GM23338 (cell line): Measurements from ENCODE around the gene SPATC1L. TPM values are rescaled to one million over a fixed set of nuclear protein-coding genes. Genes with fewer than 3 reads are reported as not detected.

Experiments
- ATAC-seq: fragments of 200-7000 bp; cut with Tn5 transposase; 3 replicates; pipeline ENCODE4 v1.9.1; 2020
- DNase-seq: peaks from one replicate; pipeline ENCODE4 v3.0.0-alpha.2; 2015; ENCODE audit warnings: low spot score
- H2AFZ ChIP-seq: fragments of 200-600 bp; sonication (generic); 2 replicates; pipeline ENCODE4 v1.8.0; 2016; ENCODE audit warnings: antibody characterized with exemption, mild to moderate bottlenecking, moderate library complexity
- H3F3A ChIP-seq: fragments of 200-600 bp; sonication (generic); replicated peaks from 2 replicates; pipeline ENCODE4 v1.8.0; 2017; ENCODE audit warnings: antibody characterized with exemption, mixed run types, low read depth
- H3K27ac ChIP-seq: fragments of 200-600 bp; sonication (generic); 2 replicates; pipeline ENCODE4 v1.6.1; 2016; ENCODE audit warnings: low read depth
- H3K27me3 ChIP-seq: fragments of 200-600 bp; sonication (generic); 2 replicates; pipeline ENCODE4 v1.8.0; 2016; ENCODE audit warnings: mild to moderate bottlenecking, mixed run types, moderate library complexity; ENCODE audit not compliant: insufficient read depth
- H3K36me3 ChIP-seq: fragments of 200-600 bp; sonication (generic); 2 replicates; pipeline ENCODE4 v1.8.0; 2016; ENCODE audit warnings: mild to moderate bottlenecking; ENCODE audit not compliant: insufficient read depth
- H3K4me1 ChIP-seq: fragments of 200-600 bp; sonication (generic); 2 replicates; pipeline ENCODE4 v1.8.0; 2016; ENCODE audit warnings: mild to moderate bottlenecking, moderate library complexity; ENCODE audit not compliant: insufficient read depth
- H3K4me2 ChIP-seq: fragments of 200-600 bp; sonication (generic); 2 replicates; pipeline ENCODE4 v1.7.1; 2017; ENCODE audit warnings: mixed run types
- H3K4me3 ChIP-seq: fragments of 200-600 bp; sonication (generic); 2 replicates; pipeline ENCODE4 v1.6.1; 2016; ENCODE audit warnings: mixed run types
- H3K79me2 ChIP-seq: fragments of 200-600 bp; sonication (generic); replicated peaks from 2 replicates; pipeline ENCODE4 v1.8.0; 2017; ENCODE audit warnings: mild to moderate bottlenecking; ENCODE audit not compliant: insufficient read depth
- H3K9me2 ChIP-seq: fragments of 200-600 bp; sonication (generic); 2 replicates; pipeline ENCODE4 v1.8.0; 2017; ENCODE audit not compliant: insufficient read depth
- H4K20me1 ChIP-seq: fragments of 200-600 bp; sonication (generic); replicated peaks from 2 replicates; pipeline ENCODE4 v1.8.0; 2017; ENCODE audit warnings: mild to moderate bottlenecking; ENCODE audit not compliant: insufficient read depth
- H3K27ac Mint-ChIP-seq: 2 replicates; pipeline ENCODE4 v1.8.0; 2020; ENCODE audit warnings: inconsistent platforms, mild to moderate bottlenecking, moderate library complexity, mixed read lengths
- H3K27me3 Mint-ChIP-seq: 3 replicates; pipeline ENCODE4 v1.8.0; 2022; ENCODE audit warnings: low read depth, mild to moderate bottlenecking, moderate library complexity, mixed read lengths, inconsistent platforms; ENCODE audit not compliant: insufficient read depth, poor library complexity
- H3K36me3 Mint-ChIP-seq: 3 replicates; pipeline ENCODE4 v1.8.0; 2021; ENCODE audit warnings: low read depth, mild to moderate bottlenecking, inconsistent platforms, moderate library complexity, mixed read lengths
- H3K4me1 Mint-ChIP-seq: 3 replicates; pipeline ENCODE4 v1.8.0; 2020; ENCODE audit warnings: mild to moderate bottlenecking, inconsistent platforms, mixed read lengths
- H3K4me3 Mint-ChIP-seq: 3 replicates; pipeline ENCODE4 v1.8.0; 2021; ENCODE audit warnings: moderate library complexity, mild to moderate bottlenecking, inconsistent platforms, mixed read lengths
- H3K9me3 Mint-ChIP-seq: 3 replicates; pipeline ENCODE4 v1.8.0; 2020; ENCODE audit warnings: moderate library complexity, mild to moderate bottlenecking, inconsistent platforms, mixed read lengths
- CREB1 ChIP-seq: fragments of 250-450 bp; sonication (Bioruptor Pico); IDR thresholded peaks from 2 replicates; pipeline ENCODE4 v1.5.0; 2020; ENCODE audit warnings: low read depth, mild to moderate bottlenecking, moderate library complexity
- CTCF ChIP-seq, 2 experiments: fragments of 200-600 bp in 1 of 2; sonication (generic) in 1 of 2; conservative IDR thresholded peaks; 2 replicates each; pipeline versions ENCODE4 v1.5.1 to v1.6.1; 2016 to 2017; ENCODE audit warnings: antibody characterized with exemption in 2 of 2, low read depth in 2 of 2, mild to moderate bottlenecking in 2 of 2, moderate library complexity in 1 of 2
- EZH2 ChIP-seq: fragments of 200-600 bp; sonication (generic); IDR thresholded peaks from one replicate; pipeline ENCODE4 v1.8.0; 2017; ENCODE audit warnings: antibody characterized with exemption, mild to moderate bottlenecking, low read depth; ENCODE audit not compliant: unreplicated experiment
- EZH2phosphoT487 ChIP-seq: fragments of 200-600 bp; sonication (generic); IDR thresholded peaks from one replicate; pipeline ENCODE4 v1.8.1; 2018; ENCODE audit warnings: antibody characterized with exemption; ENCODE audit not compliant: unreplicated experiment
- NANOG ChIP-seq: IDR thresholded peaks from 2 replicates; pipeline ENCODE4 v1.6.1; 2016; ENCODE audit warnings: antibody characterized with exemption, borderline replicate concordance
- POLR2AphosphoS5 ChIP-seq: IDR thresholded peaks from 2 replicates; pipeline ENCODE4 v1.6.1; 2016; ENCODE audit warnings: antibody characterized with exemption, low read depth
- STAT1 ChIP-seq: IDR thresholded peaks from one replicate; pipeline ENCODE4 v1.6.1; 2016; ENCODE audit warnings: antibody characterized with exemption; ENCODE audit not compliant: unreplicated experiment
- polyA plus RNA-seq: library from polyadenylated mRNA; unstranded; fragments of >200 nt; fragmentation: Nextera tagmentation; extraction: Ambion mirVana; gene quantifications from 2 replicates; pipeline ENCODE4 v1.2.1, GENCODE V29; 2016
- total RNA-seq: library from RNA; depleted of rRNA; stranded (reverse); fragments of >200 nt; shearing (Covaris generic); gene quantifications from 2 replicates; pipeline ENCODE4 v1.2.3, GENCODE V29; 2014
- TF ChIP-seq, protein P1 (sequence below): fragments of 250-450 bp; sonication (Bioruptor Pico); IDR thresholded peaks from 2 replicates; pipeline ENCODE4 v1.5.0; 2020; ENCODE audit warnings: mild to moderate bottlenecking, moderate library complexity

The SPATC1L gene
- total and polyA plus RNA-seq, 2 experiments from 2014 or later = 37.6 to 70.2 TPM

DNA sequence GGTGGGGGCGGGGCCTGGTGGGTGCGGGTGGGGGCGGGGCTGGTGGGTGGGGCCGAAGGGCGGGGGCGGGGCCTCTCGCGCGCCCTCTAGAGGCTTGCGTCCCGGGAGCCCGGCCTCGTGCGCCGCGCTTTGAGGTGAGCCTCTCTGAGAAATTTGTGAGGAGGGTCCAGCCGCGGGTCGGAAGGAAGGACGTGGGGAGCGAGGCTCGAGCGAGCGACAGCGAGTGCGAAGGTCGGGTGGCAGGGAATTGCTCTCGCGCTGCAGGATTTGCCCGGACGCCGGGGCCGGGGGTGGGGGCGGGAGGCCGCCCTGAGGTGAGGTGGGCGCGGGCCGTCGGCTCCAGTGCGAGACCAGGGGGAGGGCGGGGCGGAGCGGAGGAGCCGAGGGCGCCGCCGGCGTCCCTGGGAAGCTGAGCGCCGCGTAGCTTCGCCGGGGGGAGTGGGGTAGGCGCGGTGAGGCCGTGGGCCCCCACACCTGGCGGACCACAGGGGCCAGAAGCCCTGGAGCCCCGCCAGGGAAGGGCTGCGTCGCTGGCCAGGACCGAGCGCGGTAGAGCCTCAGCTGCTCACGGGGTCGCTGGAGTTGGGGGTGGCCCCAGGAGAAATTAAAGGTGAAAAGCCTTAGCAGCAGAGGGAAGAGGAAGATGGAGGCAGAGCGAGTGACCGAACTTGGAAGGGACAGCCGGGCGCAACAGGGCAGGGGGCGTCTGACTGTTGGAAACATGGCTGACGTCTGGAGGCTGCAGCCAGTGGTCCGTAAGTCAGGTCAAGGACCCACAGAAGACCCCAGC lies 45.1 kb upstream of the SPATC1L start:
- H3K4me3 ChIP-seq = peak overlapping the region; percentile 73
- H2AFZ ChIP-seq = no peak overlapping the region
- peaks cover 80% of the 10 kb centered on the region for H3K36me3 Mint-ChIP-seq

GRCh38 chr21:46228345-46229051 lies 44.2 kb upstream of the SPATC1L start, which contains the start of gene LSS:
TSS of gene LSS (minus strand) at chr21:46228774. CDS start at chr21:46228745, 29 bp downstream.
- H3K4me1 Mint-ChIP-seq = peaks cover 23% of the 10 kb centered on the region
- peak; percentile 73 for TF ChIP-seq POLR2AphosphoS5
- TF ChIP-seq STAT1 = no peak
- TF ChIP-seq CREB1 = peak; percentile 53; the same call in 1 of the 2 replicates
- no peak for TF ChIP-seq EZH2phosphoT487
- TF ChIP-seq, protein P1, sequence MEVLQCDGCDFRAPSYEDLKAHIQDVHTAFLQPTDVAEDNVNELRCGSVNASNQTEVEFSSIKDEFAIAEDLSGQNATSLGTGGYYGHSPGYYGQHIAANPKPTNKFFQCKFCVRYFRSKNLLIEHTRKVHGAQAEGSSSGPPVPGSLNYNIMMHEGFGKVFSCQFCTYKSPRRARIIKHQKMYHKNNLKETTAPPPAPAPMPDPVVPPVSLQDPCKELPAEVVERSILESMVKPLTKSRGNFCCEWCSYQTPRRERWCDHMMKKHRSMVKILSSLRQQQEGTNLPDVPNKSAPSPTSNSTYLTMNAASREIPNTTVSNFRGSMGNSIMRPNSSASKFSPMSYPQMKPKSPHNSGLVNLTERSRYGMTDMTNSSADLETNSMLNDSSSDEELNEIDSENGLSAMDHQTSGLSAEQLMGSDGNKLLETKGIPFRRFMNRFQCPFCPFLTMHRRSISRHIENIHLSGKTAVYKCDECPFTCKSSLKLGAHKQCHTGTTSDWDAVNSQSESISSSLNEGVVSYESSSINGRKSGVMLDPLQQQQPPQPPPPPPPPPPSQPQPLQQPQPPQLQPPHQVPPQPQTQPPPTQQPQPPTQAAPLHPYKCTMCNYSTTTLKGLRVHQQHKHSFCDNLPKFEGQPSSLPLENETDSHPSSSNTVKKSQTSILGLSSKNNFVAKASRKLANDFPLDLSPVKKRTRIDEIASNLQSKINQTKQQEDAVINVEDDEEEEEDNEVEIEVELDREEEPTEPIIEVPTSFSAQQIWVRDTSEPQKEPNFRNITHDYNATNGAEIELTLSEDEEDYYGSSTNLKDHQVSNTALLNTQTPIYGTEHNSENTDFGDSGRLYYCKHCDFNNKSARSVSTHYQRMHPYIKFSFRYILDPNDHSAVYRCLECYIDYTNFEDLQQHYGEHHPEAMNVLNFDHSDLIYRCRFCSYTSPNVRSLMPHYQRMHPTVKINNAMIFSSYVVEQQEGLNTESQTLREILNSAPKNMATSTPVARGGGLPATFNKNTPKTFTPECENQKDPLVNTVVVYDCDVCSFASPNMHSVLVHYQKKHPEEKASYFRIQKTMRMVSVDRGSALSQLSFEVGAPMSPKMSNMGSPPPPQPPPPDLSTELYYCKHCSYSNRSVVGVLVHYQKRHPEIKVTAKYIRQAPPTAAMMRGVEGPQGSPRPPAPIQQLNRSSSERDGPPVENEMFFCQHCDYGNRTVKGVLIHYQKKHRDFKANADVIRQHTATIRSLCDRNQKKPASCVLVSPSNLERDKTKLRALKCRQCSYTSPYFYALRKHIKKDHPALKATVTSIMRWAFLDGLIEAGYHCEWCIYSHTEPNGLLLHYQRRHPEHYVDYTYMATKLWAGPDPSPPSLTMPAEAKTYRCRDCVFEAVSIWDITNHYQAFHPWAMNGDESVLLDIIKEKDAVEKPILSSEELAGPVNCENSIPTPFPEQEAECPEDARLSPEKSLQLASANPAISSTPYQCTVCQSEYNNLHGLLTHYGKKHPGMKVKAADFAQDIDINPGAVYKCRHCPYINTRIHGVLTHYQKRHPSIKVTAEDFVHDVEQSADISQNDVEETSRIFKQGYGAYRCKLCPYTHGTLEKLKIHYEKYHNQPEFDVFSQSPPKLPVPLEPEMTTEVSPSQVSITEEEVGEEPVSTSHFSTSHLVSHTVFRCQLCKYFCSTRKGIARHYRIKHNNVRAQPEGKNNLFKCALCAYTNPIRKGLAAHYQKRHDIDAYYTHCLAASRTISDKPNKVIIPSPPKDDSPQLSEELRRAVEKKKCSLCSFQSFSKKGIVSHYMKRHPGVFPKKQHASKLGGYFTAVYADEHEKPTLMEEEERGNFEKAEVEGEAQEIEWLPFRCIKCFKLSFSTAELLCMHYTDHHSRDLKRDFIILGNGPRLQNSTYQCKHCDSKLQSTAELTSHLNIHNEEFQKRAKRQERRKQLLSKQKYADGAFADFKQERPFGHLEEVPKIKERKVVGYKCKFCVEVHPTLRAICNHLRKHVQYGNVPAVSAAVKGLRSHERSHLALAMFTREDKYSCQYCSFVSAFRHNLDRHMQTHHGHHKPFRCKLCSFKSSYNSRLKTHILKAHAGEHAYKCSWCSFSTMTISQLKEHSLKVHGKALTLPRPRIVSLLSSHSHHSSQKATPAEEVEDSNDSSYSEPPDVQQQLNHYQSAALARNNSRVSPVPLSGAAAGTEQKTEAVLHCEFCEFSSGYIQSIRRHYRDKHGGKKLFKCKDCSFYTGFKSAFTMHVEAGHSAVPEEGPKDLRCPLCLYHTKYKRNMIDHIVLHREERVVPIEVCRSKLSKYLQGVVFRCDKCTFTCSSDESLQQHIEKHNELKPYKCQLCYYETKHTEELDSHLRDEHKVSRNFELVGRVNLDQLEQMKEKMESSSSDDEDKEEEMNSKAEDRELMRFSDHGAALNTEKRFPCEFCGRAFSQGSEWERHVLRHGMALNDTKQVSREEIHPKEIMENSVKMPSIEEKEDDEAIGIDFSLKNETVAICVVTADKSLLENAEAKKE (CRISPR knock-in tag) = no peak
- TF ChIP-seq NANOG = no peak

More for the DNA sequence above, 45.1 kb upstream of the SPATC1L start:
- Histone ChIP-seq H3K4me1 (peaks cover 20% of the 10 kb centered on the region), H3K4me2 (peak overlapping the region; percentile 84), H3K79me2 (peaks cover 80% of the 10 kb centered on the region), H4K20me1 (peaks cover 24% of the 10 kb centered on the region), H3K27me3 (no peaks in the 10 kb centered on the region), H3K36me3 (peaks cover 34% of the 10 kb centered on the region), H3K9me2 (peaks cover 8% of the 10 kb centered on the region; the same call in 1 of the 2 replicates), H3K27ac (no peak overlapping the region), H3F3A (peaks cover 13% of the 10 kb centered on the region; the same call in 1 of the 2 replicates)
- peak; percentile 53 for ATAC-seq
- DNase-seq = peak; percentile 30
- H3K27ac Mint-ChIP-seq = peak overlapping the region; percentile 97
- H3K4me3 Mint-ChIP-seq = peak overlapping the region; percentile 85
- peaks cover 62% of the 10 kb centered on the region for H3K9me3 Mint-ChIP-seq
- peaks cover 23% of the 10 kb centered on the region for H3K4me1 Mint-ChIP-seq
- TF ChIP-seq EZH2phosphoT487 (no peak), POLR2AphosphoS5 (peak; percentile 44; the same call in 1 of the 2 replicates), EZH2 (no peak), CTCF (conservative IDR thresholded peaks at IDR 0.05; ENCODE audit: low read depth in 2 of 2) (peak; percentile 32 to 51)
- peaks cover 7% of the 10 kb centered on the region for H3K27me3 Mint-ChIP-seq

More at GRCh38 chr21:46228345-46229051, 44.2 kb upstream of the SPATC1L start, which contains the start of gene LSS:
- Histone ChIP-seq H2AFZ (peak within 1 kb of the TSS; percentile 59; the same call in 1 of the 2 replicates), H3K79me2 (peaks cover 87% of the 10 kb centered on the region), H3K4me3 (peak within 1 kb of the TSS; percentile 98), H3K27ac (peak within 1 kb of the TSS; percentile 79; the same call in 1 of the 2 replicates), H3K4me2 (peak within 1 kb of the TSS; percentile 99), H3K27me3 (no peaks in the 10 kb centered on the region), H3K9me2 (peaks cover 8% of the 10 kb centered on the region; the same call in 1 of the 2 replicates), H3K4me1 (peaks cover 20% of the 10 kb centered on the region), H4K20me1 (peaks cover 26% of the 10 kb centered on the region), H3F3A (peaks cover 13% of the 10 kb centered on the region; the same call in 1 of the 2 replicates), H3K36me3 (peaks cover 33% of the 10 kb centered on the region)
- DNase-seq = peak; percentile 98
- peak within 1 kb of the TSS; percentile 85 for H3K4me3 Mint-ChIP-seq
- H3K36me3 Mint-ChIP-seq = peaks cover 72% of the 10 kb centered on the region
- peak within 1 kb of the TSS; percentile 97 for H3K27ac Mint-ChIP-seq
- peak; percentile 85 for ATAC-seq
- peaks cover 7% of the 10 kb centered on the region for H3K27me3 Mint-ChIP-seq
- peaks cover 58% of the 10 kb centered on the region for H3K9me3 Mint-ChIP-seq
